HepG2 (cell line): ENCODE measurements around the gene ZC3H14. TPM values are rescaled to one million over a fixed set of nuclear protein-coding genes. Genes with fewer than 3 reads are reported as not detected.

ENCODE experiments used
- ATAC-seq: fragments of 200-7000 bp; cut with Tn5 transposase; 3 replicates; pipeline ENCODE4 v1.9.1; 2020; ENCODE audit warnings: mild to moderate bottlenecking, moderate library complexity
- BruUV-seq: library from RNA; stranded (reverse); fragments of 400-500 nt; replicated peaks from 2 replicates; lab custom pipeline; 2021; lab: Mats Ljungman, UMichigan
- CTCF ChIA-PET: fragments of 300-600 bp; formaldehyde crosslinking; extraction: SDS; loops from one replicate; lab custom pipeline; 2021; ENCODE audit warnings: low total read pairs, inconsistent platforms, low intra/inter-chr PET ratio; lab: Yijun Ruan, JAX
- POLR2A ChIA-PET: fragments of 350-600 bp; sonication (Branson Sonifier 250); formaldehyde crosslinking; loops from one replicate; lab custom pipeline; 2020; ENCODE audit warnings: antibody characterized with exemption, inconsistent platforms; lab: Yijun Ruan, JAX
- DNase-seq: peaks from one replicate; pipeline ENCODE4 v3.0.0-alpha.2; 2015; ENCODE audit warnings: low spot score
- FAIRE-seq: peaks from 3 replicates; lab custom pipeline; 2011; peaks lifted over from hg19 to GRCh38; lab: Jason Lieb, UNC
- H2AFZ ChIP-seq: one replicate; pipeline ENCODE4 v1.6.1; 2011; ENCODE audit warnings: low read length, inconsistent platforms
- H3K27ac ChIP-seq: fragments of 300-600 bp; 3 replicates; pipeline ENCODE4 v1.8.0; 2011; ENCODE audit warnings: mixed run types, mild to moderate bottlenecking, mixed read lengths, low read length, inconsistent platforms; ENCODE audit not compliant: insufficient read depth; ENCODE audit errors: extremely low read length
- H3K27me3 ChIP-seq, 2 experiments: fragments of 200-600 bp in 1 of 2; 2 replicates in 1 of 2; 3 replicates in 1 of 2; pipeline versions ENCODE4 v1.6.0 to v1.8.0; 2011; ENCODE audit warnings: low read length in 2 of 2, mild to moderate bottlenecking in 2 of 2, moderate library complexity in 2 of 2, inconsistent platforms in 1 of 2; ENCODE audit not compliant: insufficient read depth in 2 of 2, control insufficient read depth in 1 of 2
- H3K36me3 ChIP-seq, 2 experiments: fragments of 200-600 bp in 1 of 2; replicated peaks in 1 of 2; 2 replicates in 1 of 2; 3 replicates in 1 of 2; pipeline versions ENCODE4 v1.5.1 to v1.8.0; 2011; ENCODE audit warnings: low read length in 2 of 2, inconsistent platforms in 1 of 2; ENCODE audit not compliant: insufficient read depth in 2 of 2, control insufficient read depth in 1 of 2
- H3K4me1 ChIP-seq: 2 replicates; pipeline ENCODE4 v1.5.1; 2012; ENCODE audit warnings: low read length, inconsistent platforms; ENCODE audit not compliant: insufficient read depth
- H3K4me2 ChIP-seq: 2 replicates; pipeline ENCODE4 v1.6.0; 2011; ENCODE audit warnings: low read depth, low read length, inconsistent platforms
- H3K4me3 ChIP-seq, 3 experiments: fragments of 200-600 bp in 1 of 3; sonication (generic), shearing (Covaris generic) in 1 of 3; replicated peaks in 1 of 3; 2 replicates each; pipeline ENCODE4 v1.5.1; 2011 to 2016; ENCODE audit warnings: low read length in 3 of 3, inconsistent platforms in 2 of 3, low read depth in 2 of 3, mild to moderate bottlenecking in 2 of 3, control low read depth in 1 of 3, mixed read lengths in 1 of 3; ENCODE audit not compliant: insufficient read depth in 1 of 3
- H3K79me2 ChIP-seq: one replicate; pipeline ENCODE4 v1.6.1; 2011; ENCODE audit warnings: low read length, inconsistent platforms; ENCODE audit not compliant: insufficient read depth
- H3K9ac ChIP-seq: 2 replicates; pipeline ENCODE4 v1.6.0; 2011; ENCODE audit warnings: mild to moderate bottlenecking, low read depth, low read length, inconsistent platforms; ENCODE audit not compliant: insufficient read depth
- H3K9me3 ChIP-seq: 2 replicates; pipeline ENCODE4 v1.5.1; 2012; ENCODE audit warnings: mild to moderate bottlenecking, low read length
- H4K20me1 ChIP-seq: 2 replicates; pipeline ENCODE4 v1.6.0; 2011; ENCODE audit warnings: inconsistent platforms, mild to moderate bottlenecking, low read length, moderate library complexity; ENCODE audit not compliant: insufficient read depth
- AGO2 ChIP-seq: fragments of 200-400 bp; formaldehyde crosslinking; optimal IDR thresholded peaks from 2 replicates; pipeline ENCODE3; 2017; ENCODE audit warnings: mild to moderate bottlenecking, low read depth, low read length, moderate library complexity
- CENPT ChIP-seq: sonication (generic); formaldehyde crosslinking; IDR thresholded peaks from 2 replicates; pipeline ENCODE4 v1.8.0; 2022; ENCODE audit warnings: low read depth, mild to moderate bottlenecking, moderate library complexity, missing genetic modification reagents
- HOMEZ ChIP-seq: IDR thresholded peaks from 2 replicates; pipeline ENCODE4 v1.6.1; 2016; ENCODE audit warnings: low read depth
- KLF11 ChIP-seq: IDR thresholded peaks from 2 replicates; pipeline ENCODE4 v1.6.1; 2016; ENCODE audit warnings: missing compliant biosample characterization
- PITX1 ChIP-seq: sonication (generic); formaldehyde crosslinking; IDR thresholded peaks from 2 replicates; pipeline ENCODE4 v1.5.1; 2020; ENCODE audit warnings: mild to moderate bottlenecking, missing genetic modification reagents
- RBFOX2 ChIP-seq: fragments of 200-400 bp; formaldehyde crosslinking; IDR thresholded peaks from 2 replicates; pipeline ENCODE4 v1.6.1; 2017; ENCODE audit warnings: low read depth, mild to moderate bottlenecking, low read length
- REXO4 ChIP-seq: sonication (generic); formaldehyde crosslinking; IDR thresholded peaks from 2 replicates; pipeline ENCODE4 v1.8.0; 2022; ENCODE audit warnings: missing genetic modification reagents, mild to moderate bottlenecking, borderline replicate concordance
- RFX5 ChIP-seq: IDR thresholded peaks from 2 replicates; pipeline ENCODE4 v1.6.1; 2011; ENCODE audit warnings: low read depth, low read length, improper control_type of control experiment
- SOX5 ChIP-seq: IDR thresholded peaks from 2 replicates; pipeline ENCODE4 v1.6.1; 2016; ENCODE audit warnings: borderline replicate concordance
- ZBTB4 ChIP-seq: sonication (generic); formaldehyde crosslinking; IDR thresholded peaks from 2 replicates; pipeline ENCODE4 v1.4.0; 2020; ENCODE audit warnings: missing genetic modification reagents, mild to moderate bottlenecking, borderline replicate concordance
- ZFP41 ChIP-seq: sonication (generic); formaldehyde crosslinking; IDR thresholded peaks from 2 replicates; pipeline ENCODE4 v1.4.0; 2020; ENCODE audit warnings: mild to moderate bottlenecking, missing genetic modification reagents, borderline replicate concordance
- ZNF576 ChIP-seq: sonication (generic); formaldehyde crosslinking; IDR thresholded peaks from 2 replicates; pipeline ENCODE4 v1.4.0; 2020; ENCODE audit warnings: mild to moderate bottlenecking, missing genetic modification reagents
- ZNF768 ChIP-seq: sonication (generic); formaldehyde crosslinking; IDR thresholded peaks from 2 replicates; pipeline ENCODE4 v1.4.0; 2020; ENCODE audit warnings: missing genetic modification reagents
- WGBS: methylation state at CpG from one replicate; pipeline ENCODE4 v1.1.6; 2017; ENCODE audit warnings: low lambda C conversion rate; 5-methylcytosine and 5-hydroxymethylcytosine counted together
- in situ Hi-C: cut with HindIII; loops from 2 replicates; pipeline ENCODE4 v1.10.0; 2017; ENCODE audit warnings: low pct_unique_long_range_greater_than_20kb; ENCODE audit not compliant: extremely low pct_ligation_motif_present
- intact Hi-C: fragments of 100-400 bp; cut with micrococcal nuclease; formaldehyde crosslinking; loops from one replicate; pipeline ENCODE4 v1.10.0; 2022; ENCODE audit not compliant: unreplicated experiment
- polyA plus RNA-seq, 8 experiments: library from polyadenylated mRNA; depleted of rRNA in 3 of 8; stranded (reverse) in 7 of 8; unstranded in 1 of 8; fragments of >200 nt; fragmentation: Illumina TruSeq in 4 of 8; extraction: Trizol in 4 of 8; gene quantifications; 2 replicates each; pipeline versions ENCODE4 v1.2.1 to v1.2.3, GENCODE V29; 2011 to 2016; ENCODE audit warnings: low read depth in 4 of 8, missing spikeins in 1 of 8, mixed read lengths in 1 of 8; ENCODE audit not compliant: insufficient read depth in 1 of 8
- total RNA-seq, 5 experiments: library from RNA; depleted of rRNA; stranded (reverse); fragments of >200 nt; fragmentation: Illumina TruSeq; extraction: Trizol; gene quantifications; 2 replicates each; pipeline ENCODE4 v1.2.3, GENCODE V29; 2016; ENCODE audit warnings: low read depth in 1 of 5

Gene ZC3H14
- total and polyA plus RNA-seq, 2 of the 13 experiments (the other 11 are each of a cell fraction or from before 2014, with no cell fraction given), result 65.1 to 67.5 TPM

- TF ChIP-seq ZNF576 (CRISPR knock-in tag) (no peak), AGO2 (peak; percentile 48), HOMEZ (CRISPR knock-in tag) (no peak), RBFOX2 (0 out of 2 replicates have a peak, but pooled peaks have one; percentile 28)
- BruUV-seq, result no TSS peak
- FAIRE-seq (no peak), ATAC-seq (no peak), DNase-seq (no peak)
- Histone ChIP-seq H3K4me3 (no peak overlapping the region), H3K9ac (no peak overlapping the region), H2AFZ (no peak overlapping the region), H3K27me3 (no peaks in the 10 kb centered on the region), H3K4me2 (no peak overlapping the region), H3K79me2 (no peaks in the 10 kb centered on the region), H3K9me3 (no peaks in the 10 kb centered on the region), H3K4me1 (peaks cover 29% of the 10 kb centered on the region), H3K36me3 (peaks cover 0 to 8% of the 10 kb centered on the region in 2 experiments; a peak in 2 of 5 replicates), H3K27ac (no peak overlapping the region), H4K20me1 (no peaks in the 10 kb centered on the region)
- in situ Hi-C loops, result no loop called here
- CTCF ChIA-PET, result no interaction called here
- POLR2A ChIA-PET, result no interaction called here
- 98% methylated on average over 26 of the region's 50 CpGs for WGBS
- intact Hi-C loops, result loop anchor here (10.0 kb wide), 1 partner anchor 166 kb away; the partner anchor contains the start of gene SPATA7
Observed at GRCh38 chr14:88551094-88551870, 11.6 kb upstream of the ZC3H14 start.

- Histone ChIP-seq H3K27me3 (no peaks in the 10 kb centered on the region), H3K4me1 (peaks cover 32% of the 10 kb centered on the region), H3K9ac (no peak overlapping the region), H3K4me2 (no peak overlapping the region), H4K20me1 (no peaks in the 10 kb centered on the region), H3K36me3 (peaks cover 0 to 8% of the 10 kb centered on the region in 2 experiments; a peak in 2 of 5 replicates), H3K4me3 (no peak overlapping the region), H3K27ac (no peak overlapping the region), H2AFZ (no peak overlapping the region), H3K9me3 (no peaks in the 10 kb centered on the region), H3K79me2 (no peaks in the 10 kb centered on the region)
- 97% methylated on average over 23 of the region's 23 CpGs for WGBS
- FAIRE-seq, result no peak
- BruUV-seq, result no TSS peak
- intact Hi-C loops (loop anchor here (10.0 kb wide), 1 partner anchor 167 kb away; the partner anchor contains the start of gene SPATA7), in situ Hi-C loops (no loop called here)
- POLR2A ChIA-PET, result no interaction called here
- no peak for DNase-seq
- CTCF ChIA-PET, result no interaction called here
- no peak for ATAC-seq
- TF ChIP-seq RFX5 (no peak), SOX5 (CRISPR knock-in tag) (no peak), ZBTB4 (no peak), KLF11 (CRISPR knock-in tag) (no peak), ZNF768 (CRISPR knock-in tag) (no peak), CENPT (no peak), REXO4 (no peak), PITX1 (CRISPR knock-in tag) (no peak), ZFP41 (CRISPR knock-in tag) (no peak)
Observed at GRCh38 chr14:88551980-88552431, 10.8 kb upstream of the ZC3H14 start.
